Occipital lobe (tissue), 2 donors: ENCODE data around the gene NYAP1. TPM values are rescaled to one million over a fixed set of nuclear protein-coding genes. Genes with fewer than 3 reads are reported as not detected.
"Not testable (repeated sequence)": the region's sequence is repeated elsewhere in the genome, so short reads cannot be mapped to it uniquely, and the experiment has no call there.

Experiments used
- DNase-seq: peaks from one replicate; lab custom pipeline; 2025; lab: John Stamatoyannopoulos, UW
- total RNA-seq: library from RNA; depleted of rRNA; stranded (reverse); fragments of >200 nt; gene quantifications from one replicate; pipeline ENCODE4 v1.2.3, GENCODE V29; 2014

Gene NYAP1
- total RNA-seq, 1 donor from 2014 or later: 47.9 TPM

- no peak for DNase-seq
Observed at GRCh38 chr7:100482728-100483089, 1.0 kb upstream of the NYAP1 start.

DNA sequence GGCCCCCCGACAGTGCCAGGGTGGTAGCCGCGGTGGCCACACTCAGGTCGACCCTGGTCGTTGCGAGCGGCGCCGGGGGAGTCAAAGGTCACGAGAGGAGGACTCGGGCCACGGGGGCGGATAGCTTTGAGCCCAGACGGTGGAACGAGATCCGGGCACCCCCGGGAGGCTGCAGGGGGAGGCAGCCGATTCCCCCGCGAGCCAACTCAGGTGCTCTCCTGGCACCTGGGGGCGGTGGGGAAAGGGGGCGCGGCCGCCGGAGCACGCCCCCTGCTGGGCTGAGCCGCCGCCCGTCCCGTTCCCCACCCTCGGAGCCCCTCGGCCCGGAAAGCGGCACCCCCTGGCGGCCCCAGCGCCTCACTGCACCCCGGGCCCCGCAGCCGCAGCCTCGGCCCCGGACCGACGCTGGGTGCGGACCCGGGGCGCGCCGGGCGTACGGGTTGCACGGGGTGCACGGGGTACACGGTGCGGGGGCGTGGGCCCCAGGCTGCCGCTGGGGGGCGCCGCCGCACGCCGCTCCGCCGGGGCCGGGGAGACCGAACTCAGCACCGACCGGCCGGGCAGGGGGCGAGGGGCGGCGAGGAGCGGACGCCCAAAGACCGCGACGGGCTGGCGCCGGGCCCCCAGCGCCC lies 521 bp upstream of the NYAP1 start:
- peak; percentile 32 for DNase-seq

DNA sequence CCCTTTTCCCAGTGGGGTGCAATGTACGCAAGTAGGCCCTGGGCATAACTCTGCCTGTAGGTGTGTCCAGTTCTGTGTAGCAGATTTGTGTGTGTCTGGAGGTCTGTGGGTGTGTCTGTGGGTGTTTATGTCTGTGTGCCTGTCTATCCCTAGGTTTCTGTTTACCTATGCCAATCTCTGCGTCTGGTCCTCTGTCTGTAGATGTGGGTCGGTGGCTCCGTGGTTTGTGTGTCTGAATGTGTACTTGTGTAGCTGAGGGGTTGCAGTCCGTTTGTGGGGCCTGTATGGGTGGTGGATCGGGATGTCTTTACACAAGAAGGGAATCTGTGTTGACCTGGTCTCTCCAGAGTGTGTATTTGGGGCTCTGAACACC lies 932 bp downstream of the NYAP1 start:
- no peak for DNase-seq

DNA sequence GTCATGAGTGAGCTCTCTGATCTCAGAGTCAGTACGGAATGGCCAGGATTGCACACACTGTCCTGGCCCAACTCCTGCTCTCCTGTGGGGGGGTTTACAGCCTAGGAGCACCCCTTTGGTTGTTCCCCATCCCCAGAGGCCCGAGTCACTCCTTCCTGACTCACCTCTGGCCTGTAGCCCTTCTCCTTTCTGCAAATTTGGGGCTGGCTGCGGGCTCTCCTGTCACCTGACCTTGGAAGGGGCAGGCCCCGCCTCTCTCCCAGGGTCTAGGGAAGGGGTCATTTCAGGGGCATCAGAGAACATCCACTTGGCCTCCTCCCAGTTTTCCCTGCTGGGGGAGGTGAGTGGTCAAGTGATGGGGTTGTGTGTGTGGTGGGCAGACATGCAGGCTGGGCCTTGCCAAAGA lies 1.7 kb downstream of the NYAP1 start:
- no peak for DNase-seq

DNA sequence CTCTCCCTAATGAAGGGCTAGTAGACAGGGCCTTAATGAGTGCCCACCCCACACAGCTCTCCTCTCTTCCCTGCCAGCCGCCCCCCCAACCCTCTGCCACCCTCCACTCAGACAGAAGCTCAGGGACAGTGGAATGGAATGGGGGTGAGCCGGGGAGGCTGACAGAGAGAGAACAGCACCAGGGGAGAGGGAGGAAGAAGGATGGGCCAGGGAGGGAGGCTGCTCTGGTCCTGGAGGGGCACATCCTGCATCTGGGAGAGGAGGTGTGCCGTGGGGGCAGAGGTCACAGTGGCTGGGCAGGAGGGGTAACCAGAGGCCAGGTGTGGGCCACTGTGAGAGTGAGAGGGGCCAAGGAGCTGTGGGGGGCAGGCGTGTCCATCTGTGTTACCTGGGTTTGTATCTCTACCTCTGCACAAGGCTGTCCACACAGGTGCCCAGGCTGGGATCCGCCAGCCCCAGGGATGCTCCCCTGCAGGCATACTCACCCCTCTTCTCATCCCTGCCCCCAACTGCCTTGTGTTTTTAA lies 2.4 kb downstream of the NYAP1 start:
- DNase-seq: no peak

DNA sequence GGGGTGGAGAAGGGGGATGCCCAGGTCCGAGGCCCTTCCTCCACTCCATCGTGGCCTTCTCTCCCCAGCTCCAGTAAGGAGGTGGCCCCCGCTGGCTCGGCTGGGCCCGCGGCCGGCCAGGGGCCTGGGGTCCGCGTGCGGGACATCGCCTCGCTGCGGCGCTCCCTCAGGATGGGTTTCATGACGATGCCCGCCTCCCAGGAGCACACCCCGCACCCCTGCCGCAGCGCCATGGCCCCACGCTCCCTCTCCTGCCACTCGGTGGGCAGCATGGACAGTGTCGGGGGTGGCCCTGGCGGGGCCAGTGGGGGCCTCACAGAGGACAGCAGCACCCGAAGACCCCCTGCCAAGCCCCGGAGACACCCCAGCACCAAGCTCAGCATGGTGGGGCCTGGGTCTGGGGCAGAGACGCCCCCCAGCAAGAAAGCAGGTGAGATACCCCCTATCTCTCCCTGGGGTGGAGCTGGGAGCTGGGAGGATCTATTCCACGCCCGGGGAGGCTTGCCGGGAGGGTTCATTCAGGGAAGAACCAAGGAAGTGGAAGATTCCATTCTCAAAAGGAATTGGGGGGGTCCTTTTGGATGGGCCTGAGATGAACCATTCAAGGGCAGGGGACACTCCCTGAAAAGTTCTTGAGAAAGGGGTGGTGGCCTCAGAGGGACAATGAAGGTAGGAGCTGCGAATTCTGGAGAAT lies 3.2 kb downstream of the NYAP1 start:
- DNase-seq: no peak

- DNase-seq: no peak
Observed at GRCh38 chr7:100488333-100489095, 4.8 kb downstream of the NYAP1 start.

DNA sequence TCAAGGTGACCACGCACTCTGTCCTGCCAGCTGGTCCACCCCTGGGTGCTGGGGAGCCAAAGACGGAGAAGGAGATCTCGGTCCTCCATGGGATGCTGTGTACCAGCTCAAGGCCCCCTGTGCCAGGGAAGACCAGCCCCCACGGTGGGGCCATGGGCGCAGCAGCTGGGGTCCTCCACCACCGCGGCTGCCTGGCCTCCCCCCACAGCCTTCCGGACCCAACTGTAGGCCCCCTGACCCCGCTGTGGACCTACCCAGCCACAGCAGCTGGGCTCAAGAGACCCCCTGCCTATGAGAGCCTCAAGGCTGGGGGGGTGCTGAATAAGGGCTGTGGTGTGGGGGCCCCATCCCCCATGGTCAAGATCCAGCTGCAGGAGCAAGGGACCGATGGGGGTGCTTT lies 5.4 kb downstream of the NYAP1 start:
- DNase-seq: no peak

DNA sequence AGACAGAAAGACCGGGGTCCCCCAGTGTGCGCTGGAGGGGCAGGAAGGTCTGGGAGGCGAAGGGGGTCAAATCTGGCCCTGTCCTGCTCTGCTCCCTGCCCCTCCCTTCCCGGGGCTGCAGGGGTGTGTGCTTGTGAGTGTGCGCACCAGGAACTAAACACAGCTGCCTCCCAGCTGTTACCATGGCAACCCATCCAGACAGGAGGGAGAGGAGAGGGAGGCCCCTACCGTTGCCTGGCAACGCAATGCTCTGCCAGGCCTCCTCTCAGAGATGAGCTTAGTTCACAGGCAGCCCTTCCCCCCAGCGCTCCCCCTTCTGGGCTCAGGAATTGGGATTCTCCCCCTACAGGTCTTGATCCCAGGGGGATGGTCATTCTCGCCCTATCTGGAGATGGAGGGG lies 6.1 kb downstream of the NYAP1 start:
- peak; percentile 96 for DNase-seq

GRCh38 chr7:100490483-100491191 lies 6.9 kb downstream of the NYAP1 start:
- DNase-seq: no peak

DNA sequence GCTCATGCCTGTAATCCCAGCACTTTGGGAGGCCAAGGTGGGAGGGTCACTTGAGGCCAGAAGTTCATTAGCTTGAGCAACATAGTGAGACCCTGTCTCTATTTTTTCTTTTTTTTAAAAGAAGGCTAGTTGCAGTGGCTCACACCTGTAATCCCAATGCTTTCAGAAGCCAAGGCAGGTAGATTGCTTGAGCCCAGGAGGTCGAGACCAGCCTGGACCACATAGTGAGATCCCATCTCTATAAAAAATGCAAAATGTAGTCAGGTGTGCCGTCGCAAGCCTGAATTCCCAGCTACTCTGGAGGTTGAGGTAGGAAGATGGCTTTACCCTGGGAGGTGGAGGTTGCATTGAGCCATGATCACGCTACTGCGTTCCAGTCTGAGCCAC lies 7.5 kb downstream of the NYAP1 start:
- DNase-seq: no peak

DNA sequence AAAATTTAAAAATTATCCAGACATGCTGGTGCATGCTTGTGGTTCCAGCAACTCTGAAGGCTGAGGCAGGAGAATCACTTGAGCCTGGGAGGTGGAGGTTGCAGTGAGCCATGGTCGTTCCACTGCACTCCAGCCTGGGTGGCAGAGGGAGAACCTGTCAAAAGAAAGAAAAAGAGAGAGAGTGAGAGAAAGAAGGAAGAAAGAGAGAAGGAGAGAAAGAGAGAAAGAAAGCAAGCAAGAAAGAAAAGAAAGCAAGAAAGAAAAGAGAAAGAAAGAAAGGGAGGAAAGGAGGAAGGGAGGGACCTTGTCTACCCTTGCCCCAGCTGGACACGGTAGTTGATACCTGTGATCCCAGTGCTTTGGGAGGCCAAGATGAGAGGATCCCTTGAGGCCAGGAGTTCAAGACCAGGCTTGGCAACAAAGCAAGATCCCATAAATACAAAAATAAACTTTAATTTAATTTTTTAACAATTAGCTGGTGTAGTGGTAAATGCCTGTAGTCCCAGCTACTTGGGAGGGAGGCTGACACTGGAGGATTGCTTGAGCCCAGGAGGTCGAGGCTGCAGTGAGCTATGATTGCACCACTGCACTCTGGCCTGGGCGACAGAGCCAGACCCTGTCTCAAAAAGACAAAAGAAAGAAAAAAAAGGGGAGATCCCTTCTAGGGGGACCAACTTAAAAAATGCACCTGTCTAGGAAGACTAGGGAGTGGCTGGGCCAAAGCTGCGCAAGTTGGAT lies 9.2 kb downstream of the NYAP1 start:
- DNase-seq: no peak

GRCh38 chr7:100493476-100494264 lies 9.9 kb downstream of the NYAP1 start:
- no peak for DNase-seq

DNA sequence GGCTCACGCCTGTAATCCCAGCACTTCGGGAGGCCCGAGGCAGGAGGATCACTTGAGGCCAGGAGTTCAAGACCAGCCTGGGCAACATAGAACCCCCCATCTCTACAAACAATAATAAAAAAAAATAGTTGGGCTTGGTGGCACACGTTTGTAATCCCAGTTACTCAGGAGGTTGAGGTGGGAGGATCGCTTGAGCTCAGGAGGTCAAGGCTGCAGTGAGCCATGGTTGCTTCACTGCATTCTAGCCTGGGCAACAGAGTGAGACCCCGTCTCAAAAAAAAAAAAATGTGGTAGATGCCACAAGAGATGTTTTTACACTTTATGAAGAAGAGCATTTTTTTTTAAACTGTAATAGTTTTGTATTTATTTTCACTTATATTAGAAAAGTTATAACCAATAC lies 12.8 kb downstream of the NYAP1 start:
- no peak for DNase-seq

- not testable (repeated sequence) for DNase-seq
Observed at GRCh38 chr7:100500743-100501142, 17.0 kb downstream of the NYAP1 start.

DNA sequence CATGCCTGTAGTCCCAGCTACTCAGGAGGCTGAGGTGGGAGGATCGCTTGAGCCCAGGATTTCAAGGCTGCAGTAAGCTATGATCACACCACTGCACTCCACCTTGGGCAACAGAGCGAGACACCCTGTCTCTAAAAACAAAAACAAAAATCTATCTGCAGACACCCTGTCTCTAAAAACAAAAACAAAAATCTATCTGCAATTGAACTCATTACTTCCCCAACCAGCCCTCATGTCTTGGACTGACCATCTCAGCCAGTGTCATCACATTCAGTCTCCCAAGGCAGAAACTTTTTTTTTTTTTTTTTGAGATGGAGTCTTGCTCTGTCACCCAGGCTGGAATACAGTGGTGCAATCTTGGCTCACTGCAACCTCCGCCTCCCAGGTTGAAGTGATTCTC lies 20.3 kb downstream of the NYAP1 start:
- not testable (repeated sequence) for DNase-seq

GRCh38 chr7:100504887-100505611 lies 21.3 kb downstream of the NYAP1 start:
- DNase-seq: no peak

GRCh38 chr7:100506356-100506923 lies 22.7 kb downstream of the NYAP1 start:
- DNase-seq: no peak

GRCh38 chr7:100509231-100509630 lies 25.5 kb downstream of the NYAP1 start:
- DNase-seq: peak; percentile 27
